ENCODE data around the gene BICDL1. TPM values are rescaled to one million over a fixed set of nuclear protein-coding genes. Genes with fewer than 3 reads are reported as not detected.
"Not testable (repeated sequence)": the region's sequence is repeated elsewhere in the genome, so short reads cannot be mapped to it uniquely, and the experiment has no call there.

Gene BICDL1
- polyA plus RNA-seq, 3 donors = 34.3 to 39.1 (median 36.2) TPM

GRCh38 chr12:120000556-120000955 lies 11.5 kb downstream of the BICDL1 start:
- no peak for DNase-seq (ENCODE audit: low read depth in 3 of 3, low spot score in 2 of 3)

DNA sequence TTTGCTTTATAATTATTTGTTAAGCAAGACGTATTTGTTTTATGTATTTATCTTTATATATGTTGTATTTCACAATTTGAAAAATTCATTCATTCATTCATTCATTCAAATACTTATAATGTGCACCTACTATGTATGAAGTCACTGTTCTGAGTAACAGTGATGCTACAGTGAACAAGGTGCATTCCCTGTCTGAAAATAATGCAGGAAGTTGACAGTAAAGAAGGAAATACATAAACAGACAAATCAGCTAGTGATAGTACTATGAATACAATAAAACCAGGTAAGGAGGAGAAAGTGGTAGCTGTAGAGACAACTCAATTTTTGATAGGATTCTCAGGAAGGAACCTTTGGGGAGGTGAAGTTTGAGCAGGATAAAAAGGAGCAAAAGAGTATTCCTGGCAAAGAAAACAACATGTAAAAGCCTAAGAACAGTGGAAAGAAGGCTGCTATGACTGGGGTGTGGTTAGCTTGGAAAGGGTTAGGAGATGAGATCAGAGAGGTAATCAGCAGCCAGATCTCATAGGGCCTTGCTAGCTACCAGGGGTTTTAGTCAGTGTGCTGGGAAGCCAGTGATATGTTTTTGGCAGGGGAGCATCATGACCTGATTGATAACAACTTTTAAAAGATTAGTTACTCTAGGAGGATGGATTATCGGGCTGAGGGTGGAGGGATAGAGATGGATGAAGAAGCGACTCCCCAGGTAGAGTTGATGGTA lies 17.4 kb downstream of the BICDL1 start:
- DNase-seq (ENCODE audit: low read depth in 3 of 3, low spot score in 2 of 3) = no peak

GRCh38 chr12:120007272-120007671 lies 18.2 kb downstream of the BICDL1 start:
- no peak for DNase-seq (ENCODE audit: low read depth in 3 of 3, low spot score in 2 of 3)

DNA sequence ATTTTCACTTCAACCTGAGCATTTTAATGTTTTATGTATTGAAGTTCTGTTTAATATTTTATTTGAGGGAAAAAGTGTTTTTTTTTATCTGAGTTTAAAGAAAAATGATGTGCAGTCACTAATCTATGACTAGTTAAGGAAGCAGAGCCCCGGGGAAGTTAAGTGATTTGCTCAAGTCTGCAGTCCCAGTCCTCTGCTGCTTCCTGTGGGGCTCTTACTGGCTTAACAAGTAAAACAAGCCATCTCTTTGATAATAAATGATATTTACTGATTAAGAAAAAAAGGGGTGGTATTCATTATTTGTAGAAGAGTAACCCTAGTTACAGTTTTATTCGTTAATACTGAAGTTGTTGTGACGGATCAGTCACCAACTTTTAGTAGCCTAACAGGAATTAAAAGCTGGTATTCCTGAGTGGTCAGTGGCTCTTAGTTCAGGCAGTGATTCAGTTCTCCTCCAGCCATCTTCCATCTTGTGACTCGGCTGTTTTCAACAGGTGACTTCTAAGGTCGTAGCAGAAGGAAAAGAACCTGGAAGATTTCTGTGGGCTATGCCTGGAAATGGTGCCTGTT lies 21.7 kb downstream of the BICDL1 start:
- DNase-seq (ENCODE audit: low read depth in 3 of 3, low spot score in 2 of 3) = no peak

DNA sequence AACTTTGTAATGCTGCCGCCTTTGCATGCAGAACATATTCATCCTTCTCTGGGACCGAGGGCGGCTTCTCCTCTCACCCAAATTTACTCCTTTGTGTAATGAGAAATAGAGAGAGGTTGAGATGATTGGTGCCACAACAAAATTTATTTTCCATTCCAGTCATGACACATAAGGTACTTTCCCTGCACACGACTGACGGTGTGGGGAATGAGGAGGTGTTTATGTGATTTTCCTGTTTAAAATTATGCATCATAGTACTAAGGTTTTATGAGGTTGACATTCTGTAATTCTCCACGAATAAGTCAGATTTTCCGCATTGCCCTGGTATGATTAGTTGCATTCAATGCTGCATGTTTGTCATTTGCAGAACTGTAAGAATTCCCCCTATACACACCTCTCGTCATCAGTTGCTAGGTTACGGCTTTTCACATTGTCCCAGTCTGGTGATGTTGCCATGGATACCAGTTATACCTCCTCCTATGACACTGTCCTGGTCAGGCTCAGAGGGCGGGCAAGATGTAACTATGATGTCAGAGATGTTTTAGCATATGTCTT lies 23.1 kb downstream of the BICDL1 start:
- DNase-seq (ENCODE audit: low read depth in 3 of 3, low spot score in 2 of 3) = no peak

- no peak for DNase-seq (ENCODE audit: low read depth in 3 of 3, low spot score in 2 of 3)
Measured at GRCh38 chr12:120013659-120014380, 24.8 kb downstream of the BICDL1 start.

DNA sequence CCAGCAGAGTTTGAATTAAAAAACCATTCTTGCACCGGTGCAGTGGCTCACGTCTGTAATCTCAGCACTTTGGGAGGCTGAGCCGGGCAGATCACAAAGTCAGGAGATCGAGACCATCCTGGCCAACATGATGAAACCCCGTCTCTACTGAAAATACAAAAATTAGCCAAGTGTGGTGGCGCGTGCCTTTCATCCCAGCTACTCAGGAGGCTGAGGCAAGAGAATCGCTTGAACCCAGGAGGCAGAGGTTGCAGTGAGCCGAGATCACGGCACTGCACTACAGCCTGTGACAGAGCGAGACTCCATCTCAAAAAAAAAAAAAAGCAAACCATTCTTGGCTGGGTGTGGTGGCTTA lies 25.3 kb downstream of the BICDL1 start:
- not testable (repeated sequence) for DNase-seq (ENCODE audit: low read depth in 3 of 3, low spot score in 2 of 3)

GRCh38 chr12:120015313-120015712 lies 26.3 kb downstream of the BICDL1 start:
- DNase-seq (ENCODE audit: low read depth in 3 of 3, low spot score in 2 of 3) = no peak

DNA sequence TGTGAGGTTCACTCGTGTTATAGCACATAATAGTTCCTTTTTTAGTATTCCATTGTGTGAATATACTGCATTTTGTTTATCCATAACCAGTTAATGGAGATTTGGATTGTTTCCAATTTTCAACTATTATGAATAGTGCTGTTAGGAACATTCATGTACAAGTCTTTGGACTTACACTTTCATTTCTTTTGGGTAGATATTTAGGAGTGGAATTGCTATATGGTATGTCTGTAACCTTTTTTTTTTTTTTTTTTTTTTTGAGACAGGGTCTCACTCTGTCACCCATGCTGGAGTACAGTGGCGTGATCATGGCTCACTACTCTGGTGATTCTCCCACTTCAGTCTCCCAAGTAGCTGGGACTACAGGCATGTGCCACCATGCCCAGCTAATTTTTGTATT lies 27.2 kb downstream of the BICDL1 start:
- DNase-seq (ENCODE audit: low read depth in 3 of 3, low spot score in 2 of 3) = not testable (repeated sequence)

- no peak for DNase-seq (ENCODE audit: low read depth in 3 of 3, low spot score in 2 of 3)
Measured at GRCh38 chr12:120019197-120019596, 30.2 kb downstream of the BICDL1 start.

DNA sequence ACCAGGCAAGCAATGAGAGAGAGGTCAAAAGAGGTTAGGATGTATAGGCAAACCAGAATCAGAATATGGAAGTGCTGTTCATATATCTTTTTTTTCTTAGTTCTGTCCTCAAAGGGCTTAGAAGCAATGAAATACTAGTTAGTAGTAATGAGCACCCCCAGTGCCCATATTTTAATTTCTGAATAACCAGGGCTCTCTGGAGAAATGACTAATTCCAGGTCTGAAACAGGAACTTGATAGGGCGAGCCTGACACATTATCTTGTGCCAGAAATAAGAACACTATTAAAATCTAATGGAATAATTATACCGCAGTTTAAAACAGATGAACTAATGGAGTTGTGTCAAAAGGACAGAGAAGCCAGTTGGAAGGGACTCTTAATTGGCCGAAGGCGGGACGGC lies 30.9 kb downstream of the BICDL1 start:
- DNase-seq (ENCODE audit: low read depth in 3 of 3, low spot score in 2 of 3) = no peak

DNA sequence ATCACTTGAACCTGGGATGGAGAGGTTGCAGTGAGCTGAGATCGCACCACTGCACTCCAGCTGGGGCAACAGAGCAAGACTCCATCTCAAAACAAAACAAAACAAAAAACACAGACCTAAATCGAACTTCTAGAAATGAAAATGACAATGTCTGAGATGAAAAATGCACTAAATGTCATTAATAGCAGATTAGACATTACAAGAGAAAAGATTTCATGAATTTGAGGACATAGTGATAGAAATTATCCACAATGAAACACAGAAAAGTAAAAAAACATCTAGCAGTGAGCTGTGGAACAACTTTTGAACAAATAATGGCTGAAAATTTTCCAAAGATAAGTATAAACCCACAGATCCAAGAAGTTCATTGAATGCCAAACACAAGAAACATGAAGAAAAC lies 35.2 kb downstream of the BICDL1 start:
- DNase-seq (ENCODE audit: low read depth in 3 of 3, low spot score in 2 of 3) = no peak

GRCh38 chr12:120025640-120026039 lies 36.6 kb downstream of the BICDL1 start:
- no peak for DNase-seq (ENCODE audit: low read depth in 3 of 3, low spot score in 2 of 3)

GRCh38 chr12:120032242-120032641 lies 43.2 kb downstream of the BICDL1 start:
- no peak for DNase-seq (ENCODE audit: low read depth in 3 of 3, low spot score in 2 of 3)

- no peak for DNase-seq (ENCODE audit: low read depth in 3 of 3, low spot score in 2 of 3)
Measured at GRCh38 chr12:120037851-120038250, 48.8 kb downstream of the BICDL1 start.

- DNase-seq (ENCODE audit: low read depth in 3 of 3, low spot score in 2 of 3) = no peak
Measured at GRCh38 chr12:120039711-120040110, 50.7 kb downstream of the BICDL1 start.

GRCh38 chr12:120041386-120042231 lies 52.6 kb downstream of the BICDL1 start:
- DNase-seq (ENCODE audit: low read depth in 3 of 3, low spot score in 2 of 3) = no peak

- DNase-seq (ENCODE audit: low read depth in 3 of 3, low spot score in 2 of 3) = not testable (repeated sequence)
Measured at GRCh38 chr12:120045367-120045766, 56.3 kb downstream of the BICDL1 start.

GRCh38 chr12:120047072-120047471 lies 58.0 kb downstream of the BICDL1 start:
- DNase-seq (ENCODE audit: low read depth in 3 of 3, low spot score in 2 of 3) = no peak

- DNase-seq (ENCODE audit: low read depth in 3 of 3, low spot score in 2 of 3) = no peak
Measured at GRCh38 chr12:120048263-120048662, 59.2 kb downstream of the BICDL1 start.

GRCh38 chr12:120049426-120049825 lies 60.4 kb downstream of the BICDL1 start:
- DNase-seq (ENCODE audit: low read depth in 3 of 3, low spot score in 2 of 3) = no peak
